GM12891 (cell line): ENCODE results near the gene ACP7.

Experiments used
- PAX5 ChIP-seq: IDR thresholded peaks from 2 replicates; pipeline ENCODE4 v1.6.1; 2011; ENCODE audit warnings: low read length, moderate library complexity, mild to moderate bottlenecking; ENCODE audit not compliant: insufficient read depth, severe bottlenecking
- TAF1 ChIP-seq: IDR thresholded peaks from 2 replicates; pipeline ENCODE4 v1.6.1; 2011; ENCODE audit warnings: low read depth, low read length, control low read depth

GRCh38 chr19:39057615-39058014 lies 26.6 kb upstream of the ACP7 start:
- TF ChIP-seq TAF1 (no peak), PAX5 (no peak)
